Panc1 (cell line): ENCODE measurements around the gene ZNFX1. TPM values are rescaled to one million over a fixed set of nuclear protein-coding genes. Genes with fewer than 3 reads are reported as not detected.

Source experiments
- ATAC-seq: fragments of 200-7000 bp; cut with Tn5 transposase; 2 replicates; pipeline ENCODE4 v1.9.1; 2020; ENCODE audit warnings: mild to moderate bottlenecking, moderate library complexity
- BruUV-seq: library from RNA; stranded (reverse); fragments of 400-500 nt; replicated peaks from 2 replicates; lab custom pipeline; 2021; lab: Mats Ljungman, UMichigan
- CTCF ChIA-PET: fragments of 300-600 bp; sonication (Branson Sonifier 250); formaldehyde crosslinking; loops from one replicate; lab custom pipeline; 2022; ENCODE audit warnings: antibody characterized with exemption; lab: Charles Lee
- POLR2A ChIA-PET: fragments of 300-600 bp; sonication (Branson Sonifier 250); formaldehyde crosslinking; loops from one replicate; lab custom pipeline; 2022; ENCODE audit warnings: antibody characterized with exemption; lab: Charles Lee
- DNase-seq: peaks from one replicate; pipeline ENCODE4 v3.0.0-alpha.2; 2010; ENCODE audit warnings: low read depth, low spot score
- H3K27ac ChIP-seq: 2 replicates; pipeline ENCODE4 v1.5.1; 2011; ENCODE audit warnings: mild to moderate bottlenecking, low read length, inconsistent platforms
- H3K27me3 ChIP-seq: fragments of 200-500 bp; sonication (Bioruptor generic); 2 replicates; pipeline ENCODE4 v1.6.0; 2014; ENCODE audit warnings: low read length, inconsistent platforms; ENCODE audit not compliant: control insufficient read depth, insufficient read depth
- H3K36me3 ChIP-seq: fragments of 200-500 bp; sonication (Bioruptor generic); 2 replicates; pipeline ENCODE4 v1.5.1; 2014; ENCODE audit warnings: inconsistent platforms, mild to moderate bottlenecking, low read length, moderate library complexity; ENCODE audit not compliant: control insufficient read depth, insufficient read depth
- H3K4me1 ChIP-seq: 2 replicates; pipeline ENCODE4 v1.5.1; 2011; ENCODE audit warnings: inconsistent platforms, mild to moderate bottlenecking, low read length, moderate library complexity; ENCODE audit not compliant: control insufficient read depth, insufficient read depth
- H3K4me3 ChIP-seq, 2 experiments: 2 replicates each; pipeline ENCODE4 v1.5.1; 2011 to 2012; ENCODE audit warnings: low read depth in 2 of 2, low read length in 2 of 2, mild to moderate bottlenecking in 2 of 2, inconsistent platforms in 1 of 2, moderate library complexity in 1 of 2
- H3K9me3 ChIP-seq: fragments of 200-500 bp; sonication (Bioruptor generic); 2 replicates; pipeline ENCODE4 v1.5.1; 2014; ENCODE audit warnings: low read depth, mild to moderate bottlenecking, inconsistent platforms, low read length, moderate library complexity; ENCODE audit not compliant: control insufficient read depth, insufficient read depth
- POLR2AphosphoS5 ChIP-seq: IDR thresholded peaks from 2 replicates; pipeline ENCODE4 v1.6.1; 2012; ENCODE audit warnings: mild to moderate bottlenecking, low read depth, low read length, moderate library complexity
- SIN3A ChIP-seq: IDR thresholded peaks from 2 replicates; pipeline ENCODE4 v1.6.1; 2012; ENCODE audit warnings: low read depth, mild to moderate bottlenecking, low read length, moderate library complexity, borderline replicate concordance; ENCODE audit not compliant: insufficient read depth
- TCF7L2 ChIP-seq: IDR thresholded peaks from 2 replicates; pipeline ENCODE4 v1.6.1; 2011; ENCODE audit warnings: mild to moderate bottlenecking, low read depth, low read length, inconsistent platforms
- in situ Hi-C: cut with HindIII; loops from 2 replicates; pipeline ENCODE4 v1.10.0; 2016; ENCODE audit warnings: low sequenced_read_pairs, low pct_unique_long_range_greater_than_20kb
- intact Hi-C: fragments of 100-400 bp; cut with micrococcal nuclease; formaldehyde crosslinking; loops from one replicate; pipeline ENCODE4 v1.10.0; 2022; ENCODE audit not compliant: unreplicated experiment
- total RNA-seq: library from RNA; stranded (reverse); gene quantifications from one replicate; pipeline ENCODE4 v1.2.1, GENCODE V29; 2021; ENCODE audit not compliant: unreplicated experiment
- TF ChIP-seq, protein P1 (sequence below): fragments of 450-650 bp; IDR thresholded peaks from 2 replicates; pipeline ENCODE4 v1.5.1; 2017; ENCODE audit warnings: mild to moderate bottlenecking
- TF ChIP-seq, protein P2 (sequence below), 2 experiments: IDR thresholded peaks; 2 replicates each; pipeline ENCODE4 v1.6.1; 2011 to 2012; ENCODE audit warnings: low read depth in 2 of 2, control low read depth in 1 of 2, low read length in 1 of 2, mild to moderate bottlenecking in 1 of 2, moderate library complexity in 1 of 2; ENCODE audit not compliant: insufficient read depth in 1 of 2

The ZNFX1 gene
- total RNA-seq, 1 experiment from 2014 or later = 39.4 TPM

DNA sequence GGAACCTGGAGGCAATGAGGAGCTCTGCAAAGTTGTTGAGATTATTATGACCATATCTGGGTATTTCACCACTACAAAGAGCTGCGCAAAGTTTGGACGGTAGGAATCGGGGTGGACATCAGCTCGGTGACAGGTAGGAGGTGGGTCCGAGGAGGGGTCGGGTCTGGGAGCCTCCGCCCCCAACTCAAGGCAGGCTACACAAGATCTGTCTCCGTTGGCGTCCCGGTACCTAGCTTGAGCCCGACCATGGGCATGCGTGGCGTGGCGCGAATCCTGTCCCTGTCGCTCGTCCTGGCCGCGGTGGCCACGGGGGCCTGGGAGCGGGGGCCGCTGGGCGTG lies 40.2 kb upstream of the ZNFX1 start:
- intact Hi-C loops = no loop called here
- in situ Hi-C loops = no loop called here
- peaks cover 2% of the 10 kb centered on the region; the same call in 1 of the 2 replicates for H3K27me3 ChIP-seq
- H3K27ac ChIP-seq = no peak overlapping the region
- TF ChIP-seq POLR2AphosphoS5 (no peak), TCF7L2 (no peak), SIN3A (no peak)
- TF ChIP-seq, protein P1, sequence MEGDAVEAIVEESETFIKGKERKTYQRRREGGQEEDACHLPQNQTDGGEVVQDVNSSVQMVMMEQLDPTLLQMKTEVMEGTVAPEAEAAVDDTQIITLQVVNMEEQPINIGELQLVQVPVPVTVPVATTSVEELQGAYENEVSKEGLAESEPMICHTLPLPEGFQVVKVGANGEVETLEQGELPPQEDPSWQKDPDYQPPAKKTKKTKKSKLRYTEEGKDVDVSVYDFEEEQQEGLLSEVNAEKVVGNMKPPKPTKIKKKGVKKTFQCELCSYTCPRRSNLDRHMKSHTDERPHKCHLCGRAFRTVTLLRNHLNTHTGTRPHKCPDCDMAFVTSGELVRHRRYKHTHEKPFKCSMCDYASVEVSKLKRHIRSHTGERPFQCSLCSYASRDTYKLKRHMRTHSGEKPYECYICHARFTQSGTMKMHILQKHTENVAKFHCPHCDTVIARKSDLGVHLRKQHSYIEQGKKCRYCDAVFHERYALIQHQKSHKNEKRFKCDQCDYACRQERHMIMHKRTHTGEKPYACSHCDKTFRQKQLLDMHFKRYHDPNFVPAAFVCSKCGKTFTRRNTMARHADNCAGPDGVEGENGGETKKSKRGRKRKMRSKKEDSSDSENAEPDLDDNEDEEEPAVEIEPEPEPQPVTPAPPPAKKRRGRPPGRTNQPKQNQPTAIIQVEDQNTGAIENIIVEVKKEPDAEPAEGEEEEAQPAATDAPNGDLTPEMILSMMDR = no peak
- TF ChIP-seq, protein P2, sequence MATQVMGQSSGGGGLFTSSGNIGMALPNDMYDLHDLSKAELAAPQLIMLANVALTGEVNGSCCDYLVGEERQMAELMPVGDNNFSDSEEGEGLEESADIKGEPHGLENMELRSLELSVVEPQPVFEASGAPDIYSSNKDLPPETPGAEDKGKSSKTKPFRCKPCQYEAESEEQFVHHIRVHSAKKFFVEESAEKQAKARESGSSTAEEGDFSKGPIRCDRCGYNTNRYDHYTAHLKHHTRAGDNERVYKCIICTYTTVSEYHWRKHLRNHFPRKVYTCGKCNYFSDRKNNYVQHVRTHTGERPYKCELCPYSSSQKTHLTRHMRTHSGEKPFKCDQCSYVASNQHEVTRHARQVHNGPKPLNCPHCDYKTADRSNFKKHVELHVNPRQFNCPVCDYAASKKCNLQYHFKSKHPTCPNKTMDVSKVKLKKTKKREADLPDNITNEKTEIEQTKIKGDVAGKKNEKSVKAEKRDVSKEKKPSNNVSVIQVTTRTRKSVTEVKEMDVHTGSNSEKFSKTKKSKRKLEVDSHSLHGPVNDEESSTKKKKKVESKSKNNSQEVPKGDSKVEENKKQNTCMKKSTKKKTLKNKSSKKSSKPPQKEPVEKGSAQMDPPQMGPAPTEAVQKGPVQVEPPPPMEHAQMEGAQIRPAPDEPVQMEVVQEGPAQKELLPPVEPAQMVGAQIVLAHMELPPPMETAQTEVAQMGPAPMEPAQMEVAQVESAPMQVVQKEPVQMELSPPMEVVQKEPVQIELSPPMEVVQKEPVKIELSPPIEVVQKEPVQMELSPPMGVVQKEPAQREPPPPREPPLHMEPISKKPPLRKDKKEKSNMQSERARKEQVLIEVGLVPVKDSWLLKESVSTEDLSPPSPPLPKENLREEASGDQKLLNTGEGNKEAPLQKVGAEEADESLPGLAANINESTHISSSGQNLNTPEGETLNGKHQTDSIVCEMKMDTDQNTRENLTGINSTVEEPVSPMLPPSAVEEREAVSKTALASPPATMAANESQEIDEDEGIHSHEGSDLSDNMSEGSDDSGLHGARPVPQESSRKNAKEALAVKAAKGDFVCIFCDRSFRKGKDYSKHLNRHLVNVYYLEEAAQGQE (IDR thresholded peaks at IDR 0.05; ENCODE audit: insufficient read depth in 1 of 2, low read depth in 2 of 2, low read length in 1 of 2) = no peak
- H3K36me3 ChIP-seq = no peaks in the 10 kb centered on the region
- ATAC-seq = no peak
- CTCF ChIA-PET = no interaction called here
- BruUV-seq = no TSS peak
- H3K4me3 ChIP-seq = no peak overlapping the region; a peak in 1 of 4 replicates
- DNase-seq = no peak
- H3K4me1 ChIP-seq = no peaks in the 10 kb centered on the region
- no peaks in the 10 kb centered on the region for H3K9me3 ChIP-seq
- POLR2A ChIA-PET = interaction anchor here (0.5 kb wide), 1 partner anchor 93 kb away, joined by 3 read pairs; no protein-coding TSS in a partner anchor

DNA sequence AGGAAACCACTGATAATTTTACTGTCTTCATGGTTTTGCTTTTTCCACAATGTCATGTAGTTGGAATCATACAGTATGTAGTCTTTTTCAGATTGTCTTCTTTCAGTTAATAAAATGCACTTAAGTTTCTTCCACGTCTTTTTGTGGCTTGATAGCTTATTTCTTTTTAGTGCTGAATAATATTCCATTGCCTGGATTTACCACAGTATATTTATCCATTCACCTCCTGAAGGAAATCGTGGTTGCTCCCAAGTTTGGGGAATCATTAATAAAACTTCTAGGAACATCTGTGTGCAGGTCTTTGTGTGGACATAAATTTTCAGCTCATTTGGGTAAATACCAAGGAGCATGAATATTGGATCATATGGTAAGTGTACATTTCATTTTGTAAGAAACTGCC lies 38.8 kb upstream of the ZNFX1 start:
- ATAC-seq (no peak), DNase-seq (no peak)
- ChIA-PET POLR2A (no interaction called here), CTCF (no interaction called here)
- Histone ChIP-seq H3K27me3 (peaks cover 2% of the 10 kb centered on the region; the same call in 1 of the 2 replicates), H3K4me3 (no peak overlapping the region), H3K27ac (no peak overlapping the region), H3K36me3 (no peaks in the 10 kb centered on the region), H3K9me3 (no peaks in the 10 kb centered on the region), H3K4me1 (no peaks in the 10 kb centered on the region)
- TF ChIP-seq, protein P1 = no peak
- TF ChIP-seq SIN3A = no peak
- no peak for TF ChIP-seq POLR2AphosphoS5
- TF ChIP-seq, protein P2 (IDR thresholded peaks at IDR 0.05; ENCODE audit: insufficient read depth in 1 of 2, low read depth in 2 of 2, low read length in 1 of 2) = no peak
- TF ChIP-seq TCF7L2 = no peak
- intact Hi-C loops (no loop called here), in situ Hi-C loops (no loop called here)
- no TSS peak for BruUV-seq
